AG04450 (cell line): ENCODE results near the gene DMC1. TPM values are rescaled to one million over a fixed set of nuclear protein-coding genes. Genes with fewer than 3 reads are reported as not detected.
"Not testable (repeated sequence)": the region's sequence is repeated elsewhere in the genome, so short reads cannot be mapped to it uniquely, and the experiment has no call there.

Experiments
- CTCF ChIA-PET: fragments of 300-600, 350-600 bp; formaldehyde crosslinking; extraction: SDS; loops from one replicate; lab custom pipeline; 2022; ENCODE audit warnings: antibody characterized with exemption, inconsistent platforms; lab: Charles Lee
- POLR2A ChIA-PET: fragments of 350-600 bp; formaldehyde crosslinking; extraction: SDS; loops from one replicate; lab custom pipeline; 2021; ENCODE audit warnings: antibody characterized with exemption, inconsistent platforms; lab: Yijun Ruan, JAX
- DNase-seq: peaks from one replicate; pipeline ENCODE4 v3.0.0-alpha.2; 2011; ENCODE audit warnings: low read depth, low spot score
- H3K27ac ChIP-seq: one replicate; pipeline ENCODE4 v1.5.1; 2012; ENCODE audit warnings: low read depth, low read length, control low read depth
- H3K27me3 ChIP-seq: one replicate; pipeline ENCODE4 v1.6.0; 2012; ENCODE audit warnings: low read length; ENCODE audit not compliant: control insufficient read depth, insufficient read depth
- H3K4me3 ChIP-seq: 2 replicates; pipeline ENCODE4 v1.5.1; 2011; ENCODE audit warnings: mild to moderate bottlenecking, low read depth, low read length, control low read depth
- H3K9me3 ChIP-seq: 2 replicates; pipeline ENCODE4 v1.5.1; 2012; ENCODE audit warnings: low read length; ENCODE audit not compliant: control insufficient read depth, insufficient read depth
- polyA plus RNA-seq: library from polyadenylated mRNA; depleted of rRNA; stranded (reverse); fragments of >200 nt; gene quantifications from 2 replicates; pipeline ENCODE4 v1.2.3, GENCODE V29; 2011
- TF ChIP-seq, protein P1 (sequence below): IDR thresholded peaks from 2 replicates; pipeline ENCODE4 v1.5.1; 2011; ENCODE audit warnings: low read depth, low read length, control low read depth, inconsistent platforms

DMC1 gene
- polyA plus RNA-seq, 1 experiment, result 0.29 TPM

DNA sequence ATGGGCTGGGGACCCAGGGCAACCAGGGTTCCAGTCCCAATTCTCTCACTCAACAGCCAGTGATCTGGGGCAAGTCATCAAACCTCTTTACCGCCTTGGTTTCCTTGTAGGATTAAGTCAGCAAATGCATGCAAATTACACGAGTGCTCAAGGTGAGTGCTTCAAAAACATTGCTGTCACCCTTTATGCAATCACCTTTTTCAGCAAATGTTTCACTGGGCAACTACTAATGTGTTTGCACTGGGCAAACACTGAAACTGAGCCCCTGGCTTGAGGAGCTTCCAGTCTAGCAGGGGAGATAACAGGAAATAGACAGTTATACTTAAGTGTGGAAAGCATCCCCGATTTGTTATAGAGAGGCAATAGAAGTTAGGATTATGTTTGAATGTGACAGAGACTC lies 37.7 kb upstream of the DMC1 start:
- no peak for DNase-seq
- TF ChIP-seq, protein P1, sequence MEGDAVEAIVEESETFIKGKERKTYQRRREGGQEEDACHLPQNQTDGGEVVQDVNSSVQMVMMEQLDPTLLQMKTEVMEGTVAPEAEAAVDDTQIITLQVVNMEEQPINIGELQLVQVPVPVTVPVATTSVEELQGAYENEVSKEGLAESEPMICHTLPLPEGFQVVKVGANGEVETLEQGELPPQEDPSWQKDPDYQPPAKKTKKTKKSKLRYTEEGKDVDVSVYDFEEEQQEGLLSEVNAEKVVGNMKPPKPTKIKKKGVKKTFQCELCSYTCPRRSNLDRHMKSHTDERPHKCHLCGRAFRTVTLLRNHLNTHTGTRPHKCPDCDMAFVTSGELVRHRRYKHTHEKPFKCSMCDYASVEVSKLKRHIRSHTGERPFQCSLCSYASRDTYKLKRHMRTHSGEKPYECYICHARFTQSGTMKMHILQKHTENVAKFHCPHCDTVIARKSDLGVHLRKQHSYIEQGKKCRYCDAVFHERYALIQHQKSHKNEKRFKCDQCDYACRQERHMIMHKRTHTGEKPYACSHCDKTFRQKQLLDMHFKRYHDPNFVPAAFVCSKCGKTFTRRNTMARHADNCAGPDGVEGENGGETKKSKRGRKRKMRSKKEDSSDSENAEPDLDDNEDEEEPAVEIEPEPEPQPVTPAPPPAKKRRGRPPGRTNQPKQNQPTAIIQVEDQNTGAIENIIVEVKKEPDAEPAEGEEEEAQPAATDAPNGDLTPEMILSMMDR, result no peak
- Histone ChIP-seq H3K4me3 (no peak overlapping the region), H3K27ac (no peak overlapping the region), H3K27me3 (no peaks in the 10 kb centered on the region), H3K9me3 (no peaks in the 10 kb centered on the region)
- POLR2A ChIA-PET, result interaction anchor here (0.7 kb wide), 1 partner anchor 527 kb away, joined by 7 read pairs; no protein-coding TSS in a partner anchor
- CTCF ChIA-PET, result interaction anchor here (0.7 kb wide), 1 partner anchor 558 kb away, joined by 3 read pairs; no protein-coding TSS in a partner anchor

DNA sequence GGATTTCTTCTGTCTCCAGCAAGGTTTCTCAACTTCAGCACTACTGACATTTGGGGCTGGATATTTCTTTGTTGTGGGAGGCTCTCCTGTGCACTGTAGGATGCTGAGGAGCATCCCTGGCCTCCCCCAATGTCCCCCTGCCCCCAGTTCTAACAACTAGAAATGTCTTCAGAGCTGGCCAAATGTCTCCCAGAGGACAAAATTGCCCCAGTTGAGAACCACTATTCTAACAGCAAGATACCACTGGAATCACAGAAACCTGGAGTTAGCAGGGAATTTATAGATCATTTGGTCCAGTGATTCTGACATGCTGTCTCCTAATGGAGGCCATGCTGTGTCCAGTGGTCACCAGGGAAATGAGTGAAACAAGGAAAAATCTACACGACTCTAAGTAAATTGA lies 32.2 kb upstream of the DMC1 start:
- no peak for DNase-seq
- TF ChIP-seq, protein P1, result no peak
- ChIA-PET POLR2A (no interaction called here), CTCF (no interaction called here)
- H3K4me3 ChIP-seq, result no peak overlapping the region
- H3K27ac ChIP-seq, result no peak overlapping the region
- no peaks in the 10 kb centered on the region for H3K27me3 ChIP-seq
- no peaks in the 10 kb centered on the region for H3K9me3 ChIP-seq

DNA sequence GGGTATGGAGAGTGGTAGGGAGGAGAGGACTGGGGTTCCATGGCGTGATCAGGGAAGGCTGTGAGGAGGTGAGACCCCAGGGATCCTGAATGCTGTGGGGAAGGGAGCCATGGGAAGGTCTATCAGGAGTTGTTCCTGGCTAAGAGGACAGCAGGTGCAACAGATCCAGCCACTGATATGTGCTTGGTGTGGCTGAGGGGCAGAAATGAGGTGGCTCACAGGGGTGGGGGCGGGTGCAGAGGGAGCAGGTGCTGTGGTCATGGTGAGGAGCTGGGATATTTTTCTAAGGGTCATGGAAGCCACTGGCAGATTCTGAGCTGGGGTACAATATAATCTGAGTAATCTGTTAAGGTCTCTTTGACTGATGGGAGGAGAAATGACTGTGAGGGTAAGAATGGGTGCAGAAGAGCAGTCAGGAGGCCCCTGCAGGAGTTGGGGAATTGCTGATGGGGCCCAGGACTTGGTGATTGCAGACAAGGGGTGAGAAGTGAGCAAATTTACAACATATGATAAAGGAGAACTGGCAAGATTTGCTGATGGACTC lies 31.3 kb upstream of the DMC1 start:
- CTCF ChIA-PET, result interaction anchor here (0.6 kb wide), 1 partner anchor 16 kb away, joined by 3 read pairs; no protein-coding TSS in a partner anchor
- TF ChIP-seq, protein P1, result no peak
- Histone ChIP-seq H3K9me3 (no peaks in the 10 kb centered on the region), H3K27ac (no peak overlapping the region), H3K27me3 (no peaks in the 10 kb centered on the region), H3K4me3 (no peak overlapping the region)
- no peak for DNase-seq
- POLR2A ChIA-PET, result no interaction called here

DNA sequence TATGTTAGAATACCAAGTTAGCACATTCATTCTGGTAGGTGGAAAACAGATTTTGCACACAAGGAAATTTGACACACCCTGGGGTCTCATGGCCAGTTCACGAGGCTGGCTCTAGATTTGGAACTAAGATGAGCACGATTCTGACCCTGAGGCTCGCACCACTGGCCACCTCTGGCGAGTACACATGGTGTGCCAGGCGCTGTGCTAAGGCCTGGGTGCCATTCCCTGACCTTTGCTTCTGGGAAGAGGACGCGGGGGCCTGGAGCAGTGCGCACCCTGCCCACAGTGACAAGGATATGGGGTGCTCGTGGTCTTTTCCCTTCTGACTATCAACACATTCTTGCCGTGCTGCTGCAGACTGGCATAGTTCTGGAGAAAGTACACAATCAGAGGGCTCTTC lies 29.5 kb upstream of the DMC1 start:
- Histone ChIP-seq H3K27ac (no peak overlapping the region), H3K4me3 (no peak overlapping the region), H3K27me3 (no peaks in the 10 kb centered on the region), H3K9me3 (no peaks in the 10 kb centered on the region)
- POLR2A ChIA-PET, result no interaction called here
- TF ChIP-seq, protein P1, result no peak
- CTCF ChIA-PET, result no interaction called here
- no peak for DNase-seq

DNA sequence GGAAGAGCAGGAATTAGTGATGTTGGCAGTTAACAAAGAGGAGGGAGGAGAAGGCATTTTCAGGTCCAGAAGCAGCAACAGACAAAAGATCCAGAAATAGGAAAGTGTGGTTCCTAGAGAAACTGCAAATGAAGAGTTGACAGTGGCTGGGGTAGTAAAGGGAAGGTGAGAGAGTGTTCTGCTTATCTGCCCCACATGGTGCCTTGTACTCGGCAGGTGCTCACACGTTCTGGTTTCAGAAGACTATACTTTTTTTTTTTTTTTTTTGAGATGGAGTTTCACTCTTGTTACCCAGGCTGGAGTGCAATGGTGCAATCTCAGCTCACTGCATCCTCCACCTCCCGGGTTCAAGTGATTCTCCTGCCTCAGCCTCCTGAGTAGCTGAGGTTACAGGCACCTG lies 12.9 kb upstream of the DMC1 start:
- H3K4me3 ChIP-seq, H3K27me3 ChIP-seq, H3K27ac ChIP-seq, POLR2A ChIA-PET, DNase-seq, H3K9me3 ChIP-seq: not testable (repeated sequence)
- CTCF ChIA-PET, result interaction anchor here (0.6 kb wide), 1 partner anchor 149 kb away, joined by 4 read pairs; no protein-coding TSS in a partner anchor
